ENCODE measurements around the gene KIF16B. TPM values are rescaled to one million over a fixed set of nuclear protein-coding genes. Genes with fewer than 3 reads are reported as not detected.

The KIF16B gene
- total and polyA plus RNA-seq, 10 of the 15 experiments (the other 5 are each of a cell fraction or from before 2014, with no cell fraction given): 0.21 to 5.2 (median 3.0) TPM

- Histone ChIP-seq H3K79me2 (ENCODE audit: control insufficient read depth, insufficient read depth, low read length) (no peaks in the 10 kb centered on the region), H2AFZ (ENCODE audit: control insufficient read depth, low read depth, low read length) (no peak overlapping the region), H4K20me1 (ENCODE audit: control insufficient read depth, insufficient read depth) (no peaks in the 10 kb centered on the region), H3K4me1 (ENCODE audit: control insufficient read depth, insufficient read depth, low read length) (no peaks in the 10 kb centered on the region), H3K36me3 (ENCODE audit: control insufficient read depth in 2 of 2, insufficient read depth in 2 of 2, low read length in 1 of 2) (no peaks in the 10 kb centered on the region), H3K4me3 (no peak overlapping the region), H3K9ac (ENCODE audit: control insufficient read depth, insufficient read depth, low read length) (no peak overlapping the region), H3K9me3 (replicated peaks; ENCODE audit: control insufficient read depth, insufficient read depth, low read length) (no peaks in the 10 kb centered on the region), H3K27ac (ENCODE audit: control insufficient read depth, insufficient read depth) (no peak overlapping the region), H3K4me2 (ENCODE audit: control insufficient read depth, insufficient read depth) (no peak overlapping the region), H3K27me3 (replicated peaks in 1 of 2; ENCODE audit: control insufficient read depth in 2 of 2, insufficient read depth in 2 of 2, low read length in 1 of 2) (no peaks in the 10 kb centered on the region)
- FAIRE-seq (no peak), DNase-seq (ENCODE audit: low read depth, low spot score) (no peak), ATAC-seq (no peak)
- CTCF ChIA-PET: no interaction called here
- POLR2A ChIA-PET: no interaction called here
- WGBS (ENCODE audit: insufficient coverage, insufficient replicate concordance, low lambda C conversion rate, missing lambda C conversion rate): 60% methylated on average over 11 of the region's 11 CpGs
- RAD21 ChIA-PET (ENCODE audit: unreplicated experiment): no interaction called here
- in situ Hi-C loops (cut with MboI) (no loop called here), intact Hi-C loops (cut with micrococcal nuclease; ENCODE audit: unreplicated experiment) (no loop called here)
- BruUV-seq (replicated peaks): no TSS peak
- SMC1A ChIA-PET (ENCODE audit: uncharacterized antibody, unreplicated experiment): no interaction called here
- TF ChIP-seq NKRF (conservative IDR thresholded peaks at IDR 0.05) (no peak), HCFC1 (IDR thresholded peaks at IDR 0.05; ENCODE audit: low read length) (no peak), RFX5 (IDR thresholded peaks at IDR 0.05; ENCODE audit: low read depth, low read length) (no peak), E2F4 (IDR thresholded peaks at IDR 0.05; ENCODE audit: low read depth, low read length) (no peak), NFXL1 (IDR thresholded peaks at IDR 0.05; ENCODE audit: borderline replicate concordance) (no peak), CUX1 (IDR thresholded peaks at IDR 0.05; ENCODE audit: insufficient replicate concordance, low read depth, low read length) (no peak), RAD21 (IDR thresholded peaks at IDR 0.05; ENCODE audit: insufficient read depth, low read depth, low read length) (no peak), ZBTB40 (IDR thresholded peaks at IDR 0.05; ENCODE audit: borderline replicate concordance) (no peak), CBX3 (IDR thresholded peaks at IDR 0.05; ENCODE audit: borderline replicate concordance, low read depth) (no peak), FOS (IDR thresholded peaks at IDR 0.05; ENCODE audit: borderline replicate concordance, extremely low read depth, insufficient read length) (no peak), RUNX3 (IDR thresholded peaks at IDR 0.05; ENCODE audit: low read length) (no peak)
Observed at GRCh38 chr20:16368645-16369292, 204.5 kb downstream of the KIF16B start.

Measured in GM12878 (cell line).